HG03196 (cell line): ENCODE measurements around the gene ZBED4.

Experiments used
- ATAC-seq: cut with Tn5 transposase; IDR thresholded peaks from one replicate; pipeline ENCODE4 v1.9.1; 2021; ENCODE audit not compliant: unreplicated experiment

Gene ZBED4

GRCh38 chr22:49899530-49899929 is 45.9 kb downstream of the ZBED4 start:
- no peak for ATAC-seq

GRCh38 chr22:49900441-49901230 is 47.0 kb downstream of the ZBED4 start:
- no peak for ATAC-seq

- ATAC-seq, result no peak
Measured at GRCh38 chr22:49901457-49901856, 47.8 kb downstream of the ZBED4 start.

GRCh38 chr22:49903322-49904039 is 49.8 kb downstream of the ZBED4 start:
- no peak for ATAC-seq

GRCh38 chr22:49904040-49904369 is 50.4 kb downstream of the ZBED4 start:
- no peak for ATAC-seq

- ATAC-seq, result no peak
Measured at GRCh38 chr22:49905465-49905864, 51.8 kb downstream of the ZBED4 start.

GRCh38 chr22:49906071-49906798 is 52.6 kb downstream of the ZBED4 start:
- ATAC-seq, result no peak

GRCh38 chr22:49906799-49907290 is 53.2 kb downstream of the ZBED4 start:
- no peak for ATAC-seq

GRCh38 chr22:49907807-49908206 is 54.2 kb downstream of the ZBED4 start:
- ATAC-seq, result no peak

- ATAC-seq, result no peak
Measured at GRCh38 chr22:49909476-49910205, 56.0 kb downstream of the ZBED4 start.

- ATAC-seq, result no peak
Measured at GRCh38 chr22:49910229-49911155, 56.8 kb downstream of the ZBED4 start.

GRCh38 chr22:49911881-49912625 is 58.4 kb downstream of the ZBED4 start:
- ATAC-seq, result no peak

- ATAC-seq, result no peak
Measured at GRCh38 chr22:49913026-49913425, 59.4 kb downstream of the ZBED4 start.

- no peak for ATAC-seq
Measured at GRCh38 chr22:49913446-49913845, 59.8 kb downstream of the ZBED4 start.

GRCh38 chr22:49914256-49914655 is 60.6 kb downstream of the ZBED4 start:
- ATAC-seq, result no peak

- no peak for ATAC-seq
Measured at GRCh38 chr22:49915610-49916009, 62.0 kb downstream of the ZBED4 start.

- ATAC-seq, result no peak
Measured at GRCh38 chr22:49916831-49917230, 63.2 kb downstream of the ZBED4 start.

GRCh38 chr22:49917974-49918910 is 64.6 kb downstream of the ZBED4 start, which contains the start of the genes ALG12 and CRELD2:
Gene ALG12 (minus strand): TSS chr22:49918438. CDS start chr22:49913765, 4,673 bp downstream.
Gene CRELD2 (plus strand): TSS chr22:49918634. CDS start chr22:49918770, 136 bp downstream.
- ATAC-seq, result peak; percentile 82
